ENCODE results near the gene MYG1.
A peak's percentile ranks its signal among the peaks of the same experiment; 100 is the strongest.

Gene MYG1

GRCh38 chr12:53313996-53314395, 14.5 kb downstream of the MYG1 start:
- Histone ChIP-seq H3K27ac (ENCODE audit: extremely low read depth, low read depth, low read length) (no peak overlapping the region), H3K9me3 (ENCODE audit: control insufficient read depth, insufficient read depth, low read depth, low read length) (no peaks in the 10 kb centered on the region), H3K4me3 (ENCODE audit: low read depth, low read length) (no peak overlapping the region), H3K4me1 (ENCODE audit: control insufficient read depth, insufficient read depth, low read length) (no peaks in the 10 kb centered on the region), H3K36me3 (ENCODE audit: control insufficient read depth in 2 of 2, insufficient read depth in 1 of 2, low read length in 2 of 2) (peaks cover 22 to 59% of the 10 kb centered on the region in 2 experiments)
- ChIA-PET POLR2A (interaction anchor here (0.7 kb wide), 1 partner anchor 7 kb away, joined by 5 read pairs; the partner anchor contains the start of gene AAAS), CTCF (no interaction called here)
- TF ChIP-seq KLF7 (tag by site-specific recombination; IDR thresholded peaks at IDR 0.05; ENCODE audit: borderline replicate concordance) (no peak), ZBTB49 (tag by site-specific recombination; IDR thresholded peaks at IDR 0.05; ENCODE audit: low read depth) (no peak), ZNF561 (tag by site-specific recombination; IDR thresholded peaks at IDR 0.05; ENCODE audit: borderline replicate concordance) (no peak), ZNF580 (tag by site-specific recombination; IDR thresholded peaks at IDR 0.05) (no peak), ZNF280C (tag by site-specific recombination; IDR thresholded peaks at IDR 0.05) (no peak)

- H3K36me3 ChIP-seq (ENCODE audit: control insufficient read depth in 2 of 2, insufficient read depth in 1 of 2, low read length in 2 of 2) = peaks cover 16 to 31% of the 10 kb centered on the region in 2 experiments; a peak in 2 of 3 replicates
- H3K4me3 ChIP-seq (ENCODE audit: low read depth, low read length) = peak overlapping the region; percentile 97
- no peaks in the 10 kb centered on the region for H3K9me3 ChIP-seq (ENCODE audit: control insufficient read depth, insufficient read depth, low read depth, low read length)
- ChIA-PET POLR2A (interaction anchor here (0.6 to 2.0 kb wide), 33 partner anchors 7 to 315 kb away, joined by 3 to 30 read pairs (median 5); partner anchors contain the start of genes CSAD, MYG1, PFDN5 and PRR13), CTCF (interaction anchor here (0.5 to 12.7 kb wide), 54 partner anchors 8 to 410 kb away, joined by 3 to 156 read pairs (median 5); partner anchors contain the start of genes CSAD, ESPL1, MYG1 and NPFF)
- H3K4me1 ChIP-seq (ENCODE audit: control insufficient read depth, insufficient read depth, low read length) = no peaks in the 10 kb centered on the region
- H3K27ac ChIP-seq (ENCODE audit: extremely low read depth, low read depth, low read length) = peak overlapping the region; percentile 82; the same call in 1 of the 2 replicates
- TF ChIP-seq INSM2 (tag by site-specific recombination; IDR thresholded peaks at IDR 0.05) = 0 out of 2 replicates have a peak, but pooled peaks have one; percentile 10
- TF ChIP-seq KLF7 (tag by site-specific recombination; IDR thresholded peaks at IDR 0.05; ENCODE audit: borderline replicate concordance) = peak; percentile 68; the same call in 1 of the 2 replicates
- no peak for TF ChIP-seq YY1 (tag by site-specific recombination; IDR thresholded peaks at IDR 0.05)
- TF ChIP-seq BCL11A (tag by site-specific recombination; IDR thresholded peaks at IDR 0.05; ENCODE audit: low read depth) = no peak
- no peak for TF ChIP-seq ZNF37A (tag by site-specific recombination; IDR thresholded peaks at IDR 0.05)
- TF ChIP-seq KLF16 (tag by site-specific recombination; IDR thresholded peaks at IDR 0.05) = no peak
- TF ChIP-seq ZNF423 (tag by site-specific recombination; IDR thresholded peaks at IDR 0.05) = no peak
- no peak for TF ChIP-seq ZNF521 (tag by site-specific recombination; IDR thresholded peaks at IDR 0.05)
- no peak for TF ChIP-seq ZNF2 (tag by site-specific recombination; IDR thresholded peaks at IDR 0.05)
- TF ChIP-seq EGR2 (tag by site-specific recombination; IDR thresholded peaks at IDR 0.05; ENCODE audit: low read depth) = no peak
- no peak for TF ChIP-seq ZNF114 (tag by site-specific recombination; IDR thresholded peaks at IDR 0.05)
- TF ChIP-seq PRDM1 (tag by site-specific recombination; IDR thresholded peaks at IDR 0.05) = peak; percentile 68
- TF ChIP-seq ZNF23 (tag by site-specific recombination; IDR thresholded peaks at IDR 0.05; ENCODE audit: borderline replicate concordance) = no peak
- no peak for TF ChIP-seq ZIC2 (tag by site-specific recombination; IDR thresholded peaks at IDR 0.05)
- 0 out of 2 replicates have a peak, but pooled peaks have one; percentile 3 for TF ChIP-seq ZNF146 (tag by site-specific recombination; IDR thresholded peaks at IDR 0.05)
- no peak for TF ChIP-seq ZNF280C (tag by site-specific recombination; IDR thresholded peaks at IDR 0.05)
- TF ChIP-seq ZEB2 (tag by site-specific recombination; IDR thresholded peaks at IDR 0.05) = no peak
- no peak for TF ChIP-seq ZFHX2 (tag by site-specific recombination; conservative IDR thresholded peaks at IDR 0.05)
- no peak for TF ChIP-seq BCL11B (tag by site-specific recombination; IDR thresholded peaks at IDR 0.05; ENCODE audit: low read depth)
- TF ChIP-seq ZNF555 (tag by site-specific recombination; conservative IDR thresholded peaks at IDR 0.05) = no peak
Observed at GRCh38 chr12:53320352-53321195, 21.1 kb downstream of the MYG1 start.

Measured in HEK293 (cell line).